HG03139 (cell line): ENCODE data around the gene STYXL1.

Source experiments
- ATAC-seq: cut with Tn5 transposase; IDR thresholded peaks from one replicate; pipeline ENCODE4 v1.9.1; 2021; ENCODE audit not compliant: unreplicated experiment

The STYXL1 gene

DNA sequence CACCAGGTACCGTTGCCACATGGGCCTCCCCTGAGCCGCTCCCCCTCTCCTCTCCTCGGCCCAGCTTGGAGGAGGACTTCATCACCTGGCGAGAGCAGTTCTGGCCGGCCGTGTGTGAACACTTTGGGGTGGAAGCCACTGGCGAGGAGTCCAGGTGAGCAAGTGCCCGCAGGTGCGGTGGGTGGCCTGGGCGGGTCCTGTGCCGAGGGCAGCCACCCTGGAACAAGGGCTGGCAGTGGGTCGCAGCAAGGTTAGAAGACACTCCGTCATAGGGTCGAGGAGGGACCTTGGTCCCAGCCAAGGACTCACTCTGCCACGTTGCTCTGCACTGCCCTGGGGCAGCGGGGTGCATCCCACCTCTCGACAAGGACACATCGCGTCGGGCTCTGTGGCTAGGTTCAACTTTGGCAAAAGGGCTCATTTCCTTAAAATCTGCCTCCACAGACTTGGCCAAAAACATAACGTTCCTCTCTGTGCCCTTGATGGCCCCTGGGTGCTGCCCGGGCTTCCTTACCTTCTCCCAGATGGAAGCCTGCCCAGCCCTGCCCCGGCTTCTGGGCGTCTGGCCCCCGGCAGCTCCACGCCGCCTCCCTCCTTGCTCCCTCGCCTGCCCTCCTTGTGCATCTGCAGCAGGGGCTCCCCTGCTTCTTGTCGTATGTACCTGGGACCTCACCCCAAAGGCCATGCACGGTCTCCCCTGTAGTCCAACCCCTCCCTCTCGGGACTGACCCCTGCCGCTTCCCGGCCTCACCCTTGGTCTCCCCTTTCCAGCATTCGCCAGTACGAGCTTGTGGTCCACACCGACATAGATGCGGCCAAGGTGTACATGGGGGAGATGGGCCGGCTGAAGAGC, 66.1 kb downstream of the STYXL1 start:
- no peak for ATAC-seq

DNA sequence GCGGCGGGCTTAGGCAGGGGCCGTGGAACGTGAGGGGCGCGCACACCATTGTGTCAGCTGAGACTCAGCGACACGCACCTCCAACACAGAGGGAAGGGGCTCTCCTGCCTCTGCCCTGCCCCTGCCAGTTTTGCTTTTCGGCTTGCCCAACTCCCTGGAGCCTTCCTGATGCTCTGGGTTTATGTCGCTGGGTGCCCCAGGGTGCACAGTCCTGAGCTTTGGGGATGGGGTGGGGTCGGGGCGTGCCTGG, 66.7 kb downstream of the STYXL1 start:
- ATAC-seq: no peak

DNA sequence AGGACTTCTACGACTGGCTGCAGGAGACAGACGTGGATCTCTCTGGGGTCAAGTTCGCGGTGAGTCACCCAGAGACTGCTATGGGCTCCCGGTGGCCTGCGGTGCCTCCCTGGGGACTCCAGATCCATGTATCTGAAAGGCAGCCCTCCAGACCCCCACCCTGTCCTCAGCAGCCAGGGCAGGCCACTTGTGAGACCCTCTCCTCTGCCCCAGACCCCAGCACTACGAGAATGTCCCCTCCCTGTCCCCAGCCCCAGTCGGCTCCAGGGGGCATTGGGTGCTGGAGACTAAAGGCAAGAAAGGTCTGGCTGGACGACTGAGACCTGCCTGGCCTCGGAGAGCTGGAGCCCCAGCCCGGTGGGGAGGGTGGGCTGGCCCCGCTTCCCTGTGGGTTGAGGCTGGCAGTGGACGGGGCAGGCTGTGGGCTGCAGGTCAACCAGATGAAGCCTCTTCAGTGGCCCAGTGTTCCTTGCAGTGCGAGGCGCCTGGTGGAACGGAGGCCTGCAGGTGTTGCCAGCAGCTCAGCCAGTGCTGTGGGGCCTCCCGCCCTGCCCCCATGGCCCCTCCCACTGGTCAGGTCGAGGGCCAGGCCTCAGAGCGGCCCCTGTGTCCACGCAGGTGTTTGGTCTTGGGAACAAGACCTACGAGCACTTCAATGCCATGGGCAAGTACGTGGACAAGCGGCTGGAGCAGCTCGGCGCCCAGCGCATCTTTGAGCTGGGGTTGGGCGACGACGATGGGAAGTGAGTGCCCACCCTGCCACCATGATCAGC, 67.2 kb downstream of the STYXL1 start:
- ATAC-seq: no peak

DNA sequence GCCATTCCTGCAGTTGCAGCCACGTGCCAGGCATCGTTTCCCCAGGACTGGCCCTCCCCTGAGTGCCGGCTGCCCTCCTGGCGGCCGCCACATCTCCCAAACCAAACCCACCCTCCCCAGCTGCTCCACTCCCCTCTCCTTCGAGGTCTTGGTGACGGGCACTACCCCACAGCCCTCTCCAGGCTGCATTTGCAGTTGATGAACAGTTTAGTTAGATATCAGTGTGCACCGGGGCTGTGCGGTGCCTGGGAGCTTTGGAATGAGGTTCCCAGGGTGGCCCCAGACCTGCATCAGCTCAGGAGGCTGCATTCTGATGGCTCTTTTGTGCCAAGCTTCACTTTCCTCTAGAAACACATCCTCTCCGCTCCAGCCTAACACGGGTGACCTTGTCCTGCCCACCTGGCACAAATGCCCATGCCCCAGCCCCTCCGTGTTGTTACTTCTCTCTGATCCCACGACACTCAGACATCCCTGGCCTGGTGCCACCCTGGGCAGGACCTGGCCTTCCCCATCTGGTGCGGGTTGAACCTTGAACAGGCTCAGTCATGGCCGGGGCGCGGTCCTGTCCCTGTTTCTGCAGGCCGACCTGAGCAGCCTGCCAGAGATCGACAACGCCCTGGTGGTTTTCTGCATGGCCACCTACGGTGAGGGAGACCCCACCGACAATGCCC, 67.9 kb downstream of the STYXL1 start:
- ATAC-seq: no peak

GRCh38 chr7:75977743-75978142, 70.1 kb downstream of the STYXL1 start:
- no peak for ATAC-seq

- no peak for ATAC-seq
Measured at GRCh38 chr7:75971961-75972763, 75.6 kb downstream of the STYXL1 start.

DNA sequence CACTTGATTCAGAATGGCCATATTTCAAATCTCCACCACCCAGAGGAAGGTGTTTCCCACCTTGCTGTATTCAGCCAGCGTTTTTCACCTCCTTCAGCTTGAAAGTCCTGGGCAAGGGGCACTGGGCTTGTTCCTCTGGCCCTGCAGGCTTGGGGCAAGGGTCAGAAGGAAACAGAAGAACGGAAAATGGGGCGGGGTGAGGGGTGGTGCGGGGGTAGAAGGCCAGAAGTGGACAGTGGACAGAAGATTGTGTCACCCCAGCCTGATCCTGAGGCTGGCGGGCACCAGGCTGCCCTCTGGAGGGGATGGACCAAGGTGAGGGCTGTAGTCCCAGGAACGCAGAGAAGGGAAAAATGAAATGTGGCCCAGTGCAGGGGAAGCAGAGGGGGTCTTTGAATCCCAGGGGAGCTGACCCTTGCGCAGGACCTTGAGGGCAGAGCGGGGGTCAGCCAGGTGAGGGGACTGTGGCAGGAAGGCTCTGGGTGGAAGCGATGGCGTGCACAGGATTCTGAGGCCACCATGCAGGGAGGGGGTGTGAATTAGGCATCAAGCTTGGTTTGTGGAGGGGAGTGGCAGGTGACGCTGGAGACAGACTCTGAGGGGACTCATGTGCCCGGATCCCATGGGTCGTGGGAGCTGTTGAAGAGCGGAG, 76.4 kb downstream of the STYXL1 start:
- ATAC-seq: no peak

GRCh38 chr7:75969704-75970498, 77.9 kb downstream of the STYXL1 start:
- no peak for ATAC-seq

- ATAC-seq: no peak
Measured at GRCh38 chr7:75969182-75969581, 78.6 kb downstream of the STYXL1 start.

DNA sequence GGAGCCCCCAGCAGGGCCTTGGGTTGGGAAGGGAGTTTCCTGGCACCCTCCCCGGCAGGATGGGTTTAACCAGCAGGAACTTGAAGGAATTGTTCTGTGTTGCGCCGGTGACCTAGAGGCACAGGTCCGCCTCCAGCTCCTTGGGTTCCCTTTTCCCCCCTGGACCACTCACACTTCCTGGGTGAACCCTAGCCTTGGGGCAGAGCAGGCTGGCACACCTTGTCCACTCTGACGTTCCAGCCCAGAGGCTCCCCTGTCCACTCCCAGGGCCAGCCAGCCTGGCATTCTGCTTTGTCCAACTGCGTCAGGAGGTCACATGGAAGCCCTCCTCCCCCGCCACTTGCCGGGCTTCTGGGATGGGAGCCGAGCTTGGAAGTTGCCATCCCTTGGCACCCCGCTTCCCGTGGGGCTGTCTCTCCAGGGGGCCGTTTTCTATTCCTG, 79.2 kb downstream of the STYXL1 start:
- no peak for ATAC-seq

DNA sequence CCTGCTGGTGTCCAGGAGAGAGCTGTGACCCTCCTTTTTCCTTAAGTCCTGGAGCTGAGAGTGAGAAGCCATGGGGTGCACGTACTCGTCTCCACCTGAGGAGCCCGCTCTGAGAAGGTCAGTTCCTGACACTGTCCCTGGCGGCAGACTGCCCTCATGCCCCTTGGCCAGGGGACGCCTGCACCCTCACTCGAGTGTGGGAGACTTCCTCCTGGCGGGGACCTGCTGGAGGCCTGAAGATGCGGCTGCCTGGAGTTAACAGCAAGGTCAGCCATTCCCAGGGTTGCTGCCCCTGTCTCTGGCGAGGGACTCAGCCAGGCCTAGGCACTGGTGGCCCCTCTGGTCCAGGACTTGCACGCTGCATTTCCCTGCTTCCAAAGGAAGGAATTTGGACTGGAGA, 79.8 kb downstream of the STYXL1 start:
- no peak for ATAC-seq

- no peak for ATAC-seq
Measured at GRCh38 chr7:75967487-75967997, 80.3 kb downstream of the STYXL1 start.

DNA sequence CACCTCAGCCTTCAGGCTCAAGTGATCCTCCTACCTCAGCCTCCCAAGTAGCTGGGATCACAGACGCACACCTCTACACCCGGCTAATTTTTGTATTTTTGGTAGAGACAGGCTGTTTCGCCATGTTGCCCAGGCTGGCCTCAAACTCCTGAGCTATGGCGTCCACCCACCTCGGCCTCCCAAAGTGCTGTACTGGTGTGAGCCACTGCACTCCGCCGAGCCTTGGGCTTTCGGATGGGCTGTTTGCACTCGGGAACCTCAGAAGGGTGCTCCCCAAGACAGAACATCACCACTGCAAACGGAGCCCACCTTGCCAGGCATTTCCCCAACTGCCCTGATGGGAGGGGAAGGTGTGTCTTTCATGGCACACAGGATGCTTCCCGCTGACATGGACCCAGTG, 80.7 kb downstream of the STYXL1 start:
- no peak for ATAC-seq

- no peak for ATAC-seq
Measured at GRCh38 chr7:75966190-75966961, 81.4 kb downstream of the STYXL1 start.

- no peak for ATAC-seq
Measured at GRCh38 chr7:75965617-75966016, 82.2 kb downstream of the STYXL1 start.

GRCh38 chr7:75963381-75963995, 84.3 kb downstream of the STYXL1 start:
- ATAC-seq: no peak

GRCh38 chr7:75962607-75963380, 85.0 kb downstream of the STYXL1 start:
- no peak for ATAC-seq

- ATAC-seq: no peak
Measured at GRCh38 chr7:75961218-75961617, 86.6 kb downstream of the STYXL1 start.
